Right cardiac atrium (tissue), 5 donors: Measurements from ENCODE around the gene G6PC2. TPM values are rescaled to one million over a fixed set of nuclear protein-coding genes. Genes with fewer than 3 reads are reported as not detected.

Source experiments
- ATAC-seq, 2 donors: fragments of 200-7000 bp; cut with Tn5 transposase; one replicate each; pipeline versions ENCODE4 v1.8.0 to v1.9.1; 2020; ENCODE audit warnings: moderate library complexity in 2 of 2, mild to moderate bottlenecking in 1 of 2
- DNase-seq, 3 donors: peaks; one replicate each; pipeline ENCODE4 v3.0.0-alpha.2; 2020
- H3K27ac ChIP-seq: one replicate; pipeline ENCODE4 v1.5.1; 2013; ENCODE audit warnings: mild to moderate bottlenecking, low read length, control low read depth, moderate library complexity
- H3K27me3 ChIP-seq: one replicate; pipeline ENCODE4 v1.6.1; 2013; ENCODE audit not compliant: control insufficient read depth, insufficient read depth
- H3K4me1 ChIP-seq: one replicate; pipeline ENCODE4 v1.6.1; 2013; ENCODE audit warnings: low read length; ENCODE audit not compliant: control insufficient read depth, insufficient read depth
- H3K4me3 ChIP-seq: one replicate; pipeline ENCODE4 v1.5.1; 2013; ENCODE audit warnings: low read length, control low read depth
- H3K9me3 ChIP-seq: one replicate; pipeline ENCODE4 v1.6.1; 2013; ENCODE audit warnings: low read length; ENCODE audit not compliant: control insufficient read depth
- WGBS: extraction: QIAGEN DNeasy Blood & Tissue Kit; methylation state at CpG from one replicate; pipeline ENCODE4 v1.1.7; 2013; 5-methylcytosine and 5-hydroxymethylcytosine counted together
- intact Hi-C, 4 donors: fragments of 100-400 bp; cut with DNase I; formaldehyde crosslinking; loops; one replicate each; pipeline versions ENCODE4 v1.11.0 to v1.14.0; 2022 to 2023
- polyA plus RNA-seq: library from polyadenylated mRNA; stranded (reverse); fragments of 200-250 nt; gene quantifications from one replicate; pipeline ENCODE4 v1.2.3, GENCODE V29; 2013
- total RNA-seq, 4 donors: library from RNA; stranded (reverse); fragmentation: NEBNext Ultra II Directional; extraction: Animal tissue kit (Norgen Biotek cat#: 25700); gene quantifications; one replicate each; pipeline ENCODE4 v1.2.1, GENCODE V29; 2021
- donor health status: healthy with polysubstance abuse.
- donor health status: DM: no; HTN: yes; CAD: no.
- donor health status: DM: no; HTN: no; CAD: no.
- donor health status: DM: no; HTN: yes; CAD: no; lungs with severe emphysema.
- donor health status: DM: yes; HTN: yes; CAD: no.

G6PC2 gene
- total and polyA plus RNA-seq, 5 donors: not detected

DNA sequence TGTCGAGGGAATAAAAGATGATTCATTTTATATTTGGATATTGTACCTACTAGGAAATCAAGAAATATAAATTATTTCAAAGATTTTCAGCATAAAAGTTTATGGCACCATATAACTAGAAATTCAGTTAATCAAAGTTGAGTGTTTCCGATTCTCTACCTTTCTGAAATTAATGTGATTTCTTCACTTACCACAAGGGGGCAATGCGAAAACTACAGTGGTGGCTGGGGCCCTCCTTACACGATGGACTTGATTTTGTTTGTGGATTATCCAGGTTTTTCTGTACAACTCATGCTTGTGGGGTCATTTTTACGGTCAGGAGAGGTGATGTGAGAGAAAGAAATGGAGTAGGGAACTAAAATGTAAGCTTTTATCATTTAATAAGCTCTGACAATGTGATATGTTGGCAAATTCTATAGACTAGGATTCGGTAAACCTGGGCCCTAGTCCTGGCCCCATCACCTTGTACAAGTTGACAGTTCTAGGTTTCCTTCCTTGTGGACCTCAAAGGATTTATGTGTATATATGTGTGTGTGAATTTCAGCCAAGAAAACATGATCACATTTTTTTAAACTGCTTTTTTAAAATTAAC lies 47.6 kb downstream of the G6PC2 start:
- intact Hi-C loops: loop anchor here in 1 of 4 donors (10.0 kb wide), 1 partner anchor 276 kb away; no protein-coding TSS in a partner anchor
- Histone ChIP-seq H3K27me3 (no peaks in the 10 kb centered on the region), H3K4me3 (no peak overlapping the region), H3K27ac (no peak overlapping the region), H3K9me3 (no peaks in the 10 kb centered on the region), H3K4me1 (no peaks in the 10 kb centered on the region)
- 64% methylated on average over 6 of the region's 6 CpGs for WGBS
- DNase-seq (no peak), ATAC-seq (no peak)

DNA sequence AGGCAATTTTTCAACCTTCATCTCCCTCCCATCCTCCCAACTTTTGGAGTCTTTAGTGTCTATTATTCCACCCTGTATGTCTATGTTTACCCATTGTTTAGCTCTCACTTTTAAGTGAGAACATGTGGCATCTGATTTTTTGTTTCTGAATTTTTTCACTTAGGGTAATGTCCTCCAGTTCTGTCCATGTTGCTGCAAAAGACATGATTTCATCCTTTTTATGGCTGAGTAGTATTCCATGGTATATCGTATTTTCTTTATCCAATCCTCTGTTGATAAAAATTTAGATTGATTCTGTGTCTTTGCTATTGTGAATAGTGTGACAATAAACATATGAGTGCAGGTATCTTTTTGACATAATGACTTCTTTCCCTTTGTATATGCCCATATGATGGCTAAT lies 48.2 kb downstream of the G6PC2 start:
- no peak for DNase-seq
- H3K27me3 ChIP-seq: no peaks in the 10 kb centered on the region
- H3K9me3 ChIP-seq: no peaks in the 10 kb centered on the region
- intact Hi-C loops: loop anchor here in 1 of 4 donors (10.0 kb wide), 1 partner anchor 275 kb away; no protein-coding TSS in a partner anchor
- H3K27ac ChIP-seq: no peak overlapping the region
- 96% methylated on average over 1 of the region's 1 CpG for WGBS
- no peak overlapping the region for H3K4me3 ChIP-seq
- no peak for ATAC-seq
- no peaks in the 10 kb centered on the region for H3K4me1 ChIP-seq

DNA sequence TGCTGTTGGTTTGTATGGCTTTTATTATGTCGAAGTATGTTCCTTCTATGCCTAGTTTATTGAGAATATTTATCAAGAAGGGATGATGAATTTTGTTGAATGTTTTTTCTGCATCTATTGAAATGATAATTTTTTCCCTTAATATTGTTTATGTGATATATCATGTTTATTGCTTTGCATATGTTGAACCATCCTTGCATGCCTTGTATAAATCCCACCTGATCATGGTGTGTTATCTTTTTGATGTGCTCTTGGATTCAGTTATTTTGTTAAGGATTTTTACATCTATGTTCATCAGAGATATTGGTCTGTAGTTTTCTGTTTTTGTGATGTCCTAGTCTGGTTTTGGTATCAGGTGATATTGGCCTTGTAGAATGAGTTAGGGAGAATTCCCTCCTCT lies 50.8 kb downstream of the G6PC2 start:
- Histone ChIP-seq H3K4me1 (no peaks in the 10 kb centered on the region), H3K9me3 (no peaks in the 10 kb centered on the region), H3K27ac (no peak overlapping the region), H3K27me3 (no peaks in the 10 kb centered on the region), H3K4me3 (no peak overlapping the region)
- WGBS: 90% methylated on average over 1 of the region's 1 CpG
- ATAC-seq (no peak), DNase-seq (no peak)
- intact Hi-C loops: loop anchor here in 2 of 4 donors (10.0 kb wide), 1 partner anchor 193 kb away; no protein-coding TSS in a partner anchor

DNA sequence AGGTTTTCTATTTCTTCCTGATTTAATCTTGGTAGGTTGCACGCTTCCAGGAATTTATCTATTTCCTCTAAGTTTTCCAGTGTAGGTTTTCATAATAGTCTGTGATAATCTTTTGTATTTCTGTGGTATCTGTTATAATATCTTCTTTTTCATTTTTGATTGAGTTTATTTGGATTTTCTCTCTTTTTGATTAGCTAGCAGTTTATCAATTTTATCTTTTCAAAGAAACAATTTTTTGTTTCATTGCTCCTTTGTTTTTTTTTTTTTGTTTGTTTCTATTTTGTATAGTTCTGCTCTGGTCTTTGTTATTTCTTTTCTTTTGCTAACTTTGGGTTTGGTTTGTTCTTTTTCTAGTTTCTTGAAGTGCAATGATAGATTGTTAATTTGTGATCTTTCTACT lies 51.3 kb downstream of the G6PC2 start:
- DNase-seq (no peak), ATAC-seq (no peak)
- Histone ChIP-seq H3K27me3 (no peaks in the 10 kb centered on the region), H3K9me3 (no peaks in the 10 kb centered on the region), H3K4me1 (no peaks in the 10 kb centered on the region), H3K4me3 (no peak overlapping the region), H3K27ac (no peak overlapping the region)
- intact Hi-C loops: loop anchor here in 2 of 4 donors (10.0 kb wide), 1 partner anchor 192 kb away; no protein-coding TSS in a partner anchor
- 71% methylated on average over 1 of the region's 1 CpG for WGBS

DNA sequence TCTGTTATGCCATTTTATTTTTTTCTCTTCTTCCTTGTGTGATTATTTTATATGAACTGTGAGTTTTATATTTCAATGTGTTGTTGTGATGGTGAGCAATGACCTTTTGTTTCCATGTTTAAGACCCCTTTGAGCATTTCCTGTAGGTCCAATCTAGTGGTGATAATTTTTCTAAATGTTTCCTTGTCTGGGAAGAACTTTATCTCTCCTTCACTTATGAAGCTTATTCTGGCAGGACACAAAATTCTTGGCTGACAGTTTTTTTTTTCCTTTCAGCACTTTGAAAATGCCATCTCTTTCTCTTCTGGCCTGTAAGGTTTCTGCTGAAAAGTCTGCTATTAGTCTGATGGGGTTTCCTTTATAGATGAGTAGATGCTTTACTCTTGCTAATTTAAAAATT lies 53.2 kb downstream of the G6PC2 start:
- ATAC-seq: no peak
- Histone ChIP-seq H3K27ac (no peak overlapping the region), H3K27me3 (no peaks in the 10 kb centered on the region), H3K9me3 (no peaks in the 10 kb centered on the region), H3K4me1 (no peaks in the 10 kb centered on the region), H3K4me3 (no peak overlapping the region)
- DNase-seq: no peak
- intact Hi-C loops: loop anchor here in 2 of 4 donors (10.0 kb wide), 1 partner anchor 191 kb away; no protein-coding TSS in a partner anchor

DNA sequence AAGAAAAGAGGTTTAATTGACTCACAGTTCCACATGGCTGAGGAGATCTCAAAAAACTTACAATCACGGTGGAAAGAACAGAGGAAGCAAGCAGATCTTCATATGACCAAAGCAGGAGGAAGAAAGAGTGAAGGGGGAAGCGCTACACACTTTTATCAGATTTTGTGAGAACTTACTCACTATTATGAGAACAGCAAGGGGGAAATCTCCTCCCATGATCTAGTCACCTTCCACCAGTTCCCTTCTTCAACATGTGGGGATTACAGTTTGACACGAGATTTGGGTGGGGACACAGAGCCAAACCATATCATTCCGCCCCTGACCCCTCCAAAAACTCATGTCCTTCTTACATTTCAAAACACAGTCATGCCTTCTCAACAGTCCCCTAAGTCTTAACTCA lies 54.2 kb downstream of the G6PC2 start:
- Histone ChIP-seq H3K4me1 (no peaks in the 10 kb centered on the region), H3K4me3 (no peak overlapping the region), H3K9me3 (no peaks in the 10 kb centered on the region), H3K27ac (no peak overlapping the region), H3K27me3 (no peaks in the 10 kb centered on the region)
- WGBS: 91% methylated on average over 4 of the region's 4 CpGs
- no peak for ATAC-seq
- intact Hi-C loops: loop anchor here in 2 of 4 donors (10.0 kb wide), 1 partner anchor 189 kb away; no protein-coding TSS in a partner anchor
- DNase-seq: no peak

DNA sequence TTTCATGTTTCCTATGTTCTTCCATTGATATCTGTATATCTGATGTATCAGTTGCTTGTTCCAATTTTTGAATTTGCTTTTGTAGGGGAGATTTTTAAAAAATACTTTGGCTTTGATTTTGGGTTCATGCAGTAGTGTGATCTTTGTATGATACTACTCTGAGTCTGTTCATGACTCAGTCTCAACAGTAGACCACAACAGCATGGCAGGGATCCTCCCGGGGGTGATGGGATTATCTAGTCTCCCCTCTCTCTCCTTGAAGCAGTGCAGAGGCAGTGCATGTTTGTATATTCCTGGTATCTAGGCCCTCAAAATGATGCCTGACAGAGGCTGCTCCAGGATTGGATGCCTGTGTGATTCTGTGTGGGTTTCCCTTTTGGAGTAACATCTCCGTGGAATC lies 55.3 kb downstream of the G6PC2 start:
- ATAC-seq: no peak
- Histone ChIP-seq H3K27me3 (no peaks in the 10 kb centered on the region), H3K27ac (no peak overlapping the region), H3K4me1 (no peaks in the 10 kb centered on the region), H3K4me3 (no peak overlapping the region), H3K9me3 (no peaks in the 10 kb centered on the region)
- WGBS: 82% methylated on average over 2 of the region's 2 CpGs
- DNase-seq: no peak
- intact Hi-C loops: loop anchor here in 2 of 4 donors (10.0 kb wide), 1 partner anchor 188 kb away; no protein-coding TSS in a partner anchor

Other genes starting within 250 kb of the G6PC2 start
- gene NOSTRIN, start 98.7 kb upstream of the G6PC2 start, total RNA-seq: 10 to 100 TPM; 21.2 to 33.2 (median 24.9) TPM
- 31.8 TPM for gene NOSTRIN, start 98.7 kb upstream of the G6PC2 start, polyA plus RNA-seq
- gene SPC25, start 10.9 kb upstream of the G6PC2 start, total RNA-seq: under 1 TPM in 3 of 4 donors, not detected in 1; 0.31 to 0.53 (median 0.46) TPM
- gene SPC25, start 10.9 kb upstream of the G6PC2 start, polyA plus RNA-seq: not detected
- under 1 TPM; 0.17 to 0.47 (median 0.23) TPM for gene ABCB11, start 130.0 kb downstream of the G6PC2 start, total RNA-seq
- gene ABCB11, start 130.0 kb downstream of the G6PC2 start, polyA plus RNA-seq: 0.07 TPM
- gene DHRS9, start 168.3 kb downstream of the G6PC2 start, total RNA-seq: 10 to 100 TPM; 44.7 to 84.0 (median 55.3) TPM
- 51.8 TPM for gene DHRS9, start 168.3 kb downstream of the G6PC2 start, polyA plus RNA-seq